PC-9 (cell line): ENCODE results near the gene RASSF4. TPM values are rescaled to one million over a fixed set of nuclear protein-coding genes. Genes with fewer than 3 reads are reported as not detected.

Experiments used
- BruUV-seq: library from RNA; stranded (reverse); fragments of 400-500 nt; replicated peaks from 2 replicates; lab custom pipeline; 2021; lab: Mats Ljungman, UMichigan
- CTCF ChIA-PET: fragments of 300-600 bp; sonication (Branson Sonifier 250); formaldehyde crosslinking; loops from one replicate; lab custom pipeline; 2022; ENCODE audit warnings: antibody characterized with exemption; lab: Charles Lee
- POLR2A ChIA-PET: fragments of 300-600 bp; sonication (Branson Sonifier 250); formaldehyde crosslinking; loops from one replicate; lab custom pipeline; 2022; ENCODE audit warnings: antibody characterized with exemption; ENCODE audit not compliant: unreplicated experiment; lab: Charles Lee
- DNase-seq, 2 experiments: peaks; one replicate each; pipeline versions ENCODE4 v3.0.0 to v3.0.0-alpha.2; 2015 to 2022; ENCODE audit warnings: mixed read lengths in 1 of 2
- H2AFZ ChIP-seq: fragments of 200-600 bp; sonication (generic); 2 replicates; pipeline ENCODE4 v1.8.1; 2017; ENCODE audit warnings: antibody characterized with exemption
- H3F3A ChIP-seq: fragments of 200-600 bp; sonication (generic); 2 replicates; pipeline ENCODE4 v1.8.1; 2017; ENCODE audit warnings: antibody characterized with exemption, mild to moderate bottlenecking, low read depth; ENCODE audit not compliant: insufficient read depth
- H3K27ac ChIP-seq: fragments of 200-600 bp; sonication (generic); 2 replicates; pipeline ENCODE4 v1.6.1; 2016; ENCODE audit warnings: mixed run types
- H3K27me3 ChIP-seq: fragments of 200-600 bp; sonication (generic); 2 replicates; pipeline ENCODE4 v1.6.1; 2016; ENCODE audit warnings: low read depth, mixed run types; ENCODE audit not compliant: insufficient read depth
- H3K36me3 ChIP-seq: fragments of 200-600 bp; sonication (generic); 2 replicates; pipeline ENCODE4 v1.6.1; 2016; ENCODE audit warnings: low read depth, mixed run types
- H3K4me1 ChIP-seq: fragments of 200-600 bp; sonication (generic); replicated peaks from 2 replicates; pipeline ENCODE4 v1.6.1; 2016; ENCODE audit warnings: mixed run types; ENCODE audit not compliant: insufficient read depth
- H3K4me2 ChIP-seq: fragments of 200-600 bp; sonication (generic); 2 replicates; pipeline ENCODE4 v1.6.1; 2017; ENCODE audit warnings: mixed run types
- H3K4me3 ChIP-seq: fragments of 200-600 bp; sonication (generic); 2 replicates; pipeline ENCODE4 v1.6.1; 2016; ENCODE audit warnings: mixed run types
- H3K79me2 ChIP-seq: fragments of 200-600 bp; sonication (generic); 2 replicates; pipeline ENCODE4 v1.6.1; 2017; ENCODE audit warnings: low read depth, mixed run types
- H3K9me2 ChIP-seq: fragments of 200-600 bp; sonication (generic); 2 replicates; pipeline ENCODE4 v1.8.1; 2017; ENCODE audit warnings: mild to moderate bottlenecking; ENCODE audit not compliant: insufficient read depth
- H3K9me3 ChIP-seq: fragments of 200-600 bp; sonication (generic); 2 replicates; pipeline ENCODE4 v1.8.1; 2016; ENCODE audit warnings: low read depth; ENCODE audit not compliant: insufficient read depth
- H4K20me1 ChIP-seq: fragments of 200-600 bp; sonication (generic); 2 replicates; pipeline ENCODE4 v1.8.1; 2017; ENCODE audit not compliant: insufficient read depth
- EZH2 ChIP-seq: fragments of 200-600 bp; sonication (generic); IDR thresholded peaks from 2 replicates; pipeline ENCODE4 v1.8.0; 2017; ENCODE audit warnings: antibody characterized with exemption, low read depth
- intact Hi-C: fragments of 100-400 bp; cut with micrococcal nuclease; formaldehyde crosslinking; loops from one replicate; pipeline ENCODE4 v1.10.0; 2022; ENCODE audit not compliant: unreplicated experiment
- total RNA-seq: library from RNA; stranded (reverse); gene quantifications from 2 replicates; pipeline ENCODE4 v1.2.3, GENCODE V29; 2021
- TF ChIP-seq, protein P1 (sequence below): fragments of 200-600 bp; sonication (generic); conservative IDR thresholded peaks from 2 replicates; pipeline ENCODE4 v1.6.1; 2017; ENCODE audit warnings: mixed run types, antibody characterized with exemption, mild to moderate bottlenecking, moderate library complexity

The RASSF4 gene
- total RNA-seq, 1 experiment from 2014 or later: 6.5 TPM

DNA sequence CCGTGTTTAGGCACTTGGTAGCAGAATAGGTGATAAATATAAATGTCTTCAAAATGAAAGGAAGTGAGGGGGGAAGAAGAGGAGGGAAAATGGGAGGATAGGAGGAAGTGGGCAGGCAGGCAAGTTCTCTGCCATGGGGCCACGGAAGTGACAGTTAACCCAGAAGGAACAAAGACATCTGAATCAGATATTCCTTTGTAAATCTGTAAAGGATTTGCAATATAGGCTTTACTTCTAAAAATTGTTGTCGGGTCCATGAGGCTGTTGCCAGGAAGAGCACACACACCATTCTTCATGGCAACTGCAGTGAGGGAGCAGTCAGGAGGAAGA lies 23.7 kb upstream of the RASSF4 start:
- H3K9me2 ChIP-seq: no peaks in the 10 kb centered on the region
- no peaks in the 10 kb centered on the region for H3F3A ChIP-seq
- no peak for DNase-seq
- no peaks in the 10 kb centered on the region for H3K36me3 ChIP-seq
- H3K79me2 ChIP-seq: no peaks in the 10 kb centered on the region
- H3K27me3 ChIP-seq: 0 out of 2 replicates have a peak, but pooled peaks cover 2% of the 10 kb centered on the region
- H4K20me1 ChIP-seq: no peaks in the 10 kb centered on the region
- H3K4me1 ChIP-seq: no peaks in the 10 kb centered on the region
- intact Hi-C loops: no loop called here
- H3K27ac ChIP-seq: no peak overlapping the region
- 0 out of 2 replicates have a peak, but pooled peaks cover 8% of the 10 kb centered on the region for H3K9me3 ChIP-seq
- no peak overlapping the region for H3K4me2 ChIP-seq
- no peak overlapping the region for H2AFZ ChIP-seq
- no TSS peak for BruUV-seq
- no peak overlapping the region for H3K4me3 ChIP-seq
- TF ChIP-seq, protein P1, sequence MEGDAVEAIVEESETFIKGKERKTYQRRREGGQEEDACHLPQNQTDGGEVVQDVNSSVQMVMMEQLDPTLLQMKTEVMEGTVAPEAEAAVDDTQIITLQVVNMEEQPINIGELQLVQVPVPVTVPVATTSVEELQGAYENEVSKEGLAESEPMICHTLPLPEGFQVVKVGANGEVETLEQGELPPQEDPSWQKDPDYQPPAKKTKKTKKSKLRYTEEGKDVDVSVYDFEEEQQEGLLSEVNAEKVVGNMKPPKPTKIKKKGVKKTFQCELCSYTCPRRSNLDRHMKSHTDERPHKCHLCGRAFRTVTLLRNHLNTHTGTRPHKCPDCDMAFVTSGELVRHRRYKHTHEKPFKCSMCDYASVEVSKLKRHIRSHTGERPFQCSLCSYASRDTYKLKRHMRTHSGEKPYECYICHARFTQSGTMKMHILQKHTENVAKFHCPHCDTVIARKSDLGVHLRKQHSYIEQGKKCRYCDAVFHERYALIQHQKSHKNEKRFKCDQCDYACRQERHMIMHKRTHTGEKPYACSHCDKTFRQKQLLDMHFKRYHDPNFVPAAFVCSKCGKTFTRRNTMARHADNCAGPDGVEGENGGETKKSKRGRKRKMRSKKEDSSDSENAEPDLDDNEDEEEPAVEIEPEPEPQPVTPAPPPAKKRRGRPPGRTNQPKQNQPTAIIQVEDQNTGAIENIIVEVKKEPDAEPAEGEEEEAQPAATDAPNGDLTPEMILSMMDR: no peak
- no peak for TF ChIP-seq EZH2
- ChIA-PET POLR2A (no interaction called here), CTCF (no interaction called here)

DNA sequence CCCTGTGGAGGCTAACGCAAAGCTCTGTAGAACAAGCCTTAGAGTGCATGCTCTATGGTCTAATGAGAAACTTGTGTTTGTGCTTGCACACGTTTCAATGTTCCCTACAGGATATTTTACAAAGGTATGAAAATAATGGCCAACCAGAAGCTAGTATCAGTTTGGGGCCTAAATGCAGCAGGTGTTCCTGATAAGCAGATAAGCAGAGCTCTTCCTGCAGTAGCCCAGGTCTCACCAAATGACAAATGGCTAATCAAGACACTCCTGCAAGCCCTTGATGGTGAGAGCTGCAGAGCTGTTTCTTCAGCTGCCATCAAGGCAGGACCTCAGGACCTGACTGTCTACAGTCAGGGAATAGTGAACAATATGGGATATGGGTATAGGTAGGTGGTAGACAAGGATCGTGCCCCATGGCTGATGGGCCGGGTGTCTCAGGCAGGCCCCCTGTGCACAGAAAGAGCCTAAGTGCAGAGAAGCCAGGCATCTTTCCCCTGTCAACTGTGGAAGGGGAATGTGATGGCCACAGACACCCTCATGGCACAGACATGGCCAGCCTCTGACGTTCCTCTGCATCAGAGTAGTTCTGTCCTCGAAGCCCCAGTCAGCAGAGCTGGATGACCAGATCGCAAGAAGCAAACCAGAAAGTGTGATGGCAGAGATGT lies 23.2 kb upstream of the RASSF4 start:
- TF ChIP-seq EZH2: no peak
- TF ChIP-seq, protein P1: no peak
- ChIA-PET POLR2A (no interaction called here), CTCF (no interaction called here)
- Histone ChIP-seq H3F3A (no peaks in the 10 kb centered on the region), H3K4me1 (no peaks in the 10 kb centered on the region), H4K20me1 (no peaks in the 10 kb centered on the region), H3K4me3 (no peak overlapping the region), H3K79me2 (no peaks in the 10 kb centered on the region), H3K4me2 (no peak overlapping the region), H3K27ac (no peak overlapping the region), H3K27me3 (no peaks in the 10 kb centered on the region), H3K9me3 (0 out of 2 replicates have a peak, but pooled peaks cover 10% of the 10 kb centered on the region), H2AFZ (no peak overlapping the region), H3K36me3 (no peaks in the 10 kb centered on the region), H3K9me2 (no peaks in the 10 kb centered on the region)
- no TSS peak for BruUV-seq
- DNase-seq: no peak
- intact Hi-C loops: no loop called here

DNA sequence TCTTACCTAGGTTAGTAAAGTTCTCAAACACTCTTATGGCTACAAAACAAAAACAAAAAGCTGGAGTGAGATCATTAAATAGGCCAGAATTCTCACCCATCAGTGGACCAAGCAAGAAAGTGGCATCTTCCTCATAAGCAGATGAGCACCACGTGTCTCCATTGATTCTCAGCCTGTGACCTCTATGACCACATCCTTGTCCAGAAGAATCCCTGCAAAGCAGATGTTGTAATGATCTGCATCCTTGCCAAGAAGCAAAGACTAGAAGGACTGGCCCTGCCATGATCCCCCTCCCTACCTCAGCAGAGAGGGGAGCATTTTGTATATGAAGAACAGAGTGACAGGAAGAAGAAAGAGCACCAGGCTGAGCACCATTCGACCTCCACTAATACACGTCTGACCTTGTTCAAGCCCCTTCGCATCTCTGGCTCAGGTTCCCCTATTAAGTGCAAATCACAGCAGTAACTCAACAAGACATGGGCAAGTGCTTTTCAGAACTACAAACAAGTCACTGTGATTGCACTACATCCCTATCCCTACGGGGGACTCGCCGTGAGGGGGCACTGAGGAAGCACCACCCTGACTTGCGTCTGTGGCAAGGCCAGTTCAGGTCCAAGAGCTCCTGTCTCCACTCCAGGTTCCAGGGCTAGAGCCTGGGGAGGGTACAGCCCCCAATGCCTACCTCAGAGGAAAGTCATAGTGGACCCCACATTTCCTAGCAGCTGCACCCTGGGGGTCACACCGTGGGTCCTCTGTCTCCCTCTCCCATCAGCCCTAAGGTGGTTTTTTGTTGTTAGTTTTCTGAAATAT lies 22.2 kb upstream of the RASSF4 start:
- Histone ChIP-seq H3K36me3 (no peaks in the 10 kb centered on the region), H3K4me1 (no peaks in the 10 kb centered on the region), H3F3A (no peaks in the 10 kb centered on the region), H3K79me2 (no peaks in the 10 kb centered on the region), H3K9me2 (no peaks in the 10 kb centered on the region), H3K9me3 (0 out of 2 replicates have a peak, but pooled peaks cover 10% of the 10 kb centered on the region), H3K4me3 (no peak overlapping the region), H3K27ac (no peak overlapping the region), H2AFZ (no peak overlapping the region), H3K27me3 (no peaks in the 10 kb centered on the region), H3K4me2 (no peak overlapping the region), H4K20me1 (no peaks in the 10 kb centered on the region)
- no TSS peak for BruUV-seq
- DNase-seq: no peak
- ChIA-PET POLR2A (no interaction called here), CTCF (interaction anchor here (1.0 kb wide), 1 partner anchor 38 kb away, joined by 3 read pairs; no protein-coding TSS in a partner anchor)
- TF ChIP-seq, protein P1: no peak
- no peak for TF ChIP-seq EZH2
- intact Hi-C loops: no loop called here
